H1 (cell line): ENCODE results near the gene SLC6A3. TPM values are rescaled to one million over a fixed set of nuclear protein-coding genes. Genes with fewer than 3 reads are reported as not detected.
A peak's percentile ranks its signal among the peaks of the same experiment; 100 is the strongest.

Experiments
- CTCF ChIA-PET: fragments of 300-600 bp; sonication (Branson Sonifier 250); formaldehyde crosslinking; loops from one replicate; lab custom pipeline; 2021; ENCODE audit not compliant: partially characterized antibody; lab: Charles Lee
- POLR2A ChIA-PET: fragments of 300-600 bp; sonication (Branson Sonifier 250); formaldehyde crosslinking; loops from one replicate; lab custom pipeline; 2021; ENCODE audit warnings: inconsistent platforms; ENCODE audit not compliant: partially characterized antibody; lab: Charles Lee
- DNase-seq, 2 experiments: peaks; one replicate each; pipeline versions ENCODE4 v3.0.0 to v3.0.0-alpha.2; 2010 to 2022; ENCODE audit warnings: low spot score in 2 of 2, low read depth in 1 of 2, mixed read lengths in 1 of 2
- FAIRE-seq: peaks from 2 replicates; lab custom pipeline; 2011; peaks lifted over from hg19 to GRCh38; lab: Jason Lieb, UNC
- H2AFZ ChIP-seq: 2 replicates; pipeline ENCODE4 v1.8.1; 2012; ENCODE audit warnings: low read length, inconsistent platforms
- H2AK5ac ChIP-seq: 2 replicates; pipeline ENCODE4 v1.6.1; 2013; ENCODE audit warnings: low read depth, low read length
- H2BK120ac ChIP-seq: replicated peaks from 2 replicates; pipeline ENCODE3; 2013; ENCODE audit warnings: low read depth, low read length, inconsistent platforms
- H2BK12ac ChIP-seq: 2 replicates; pipeline ENCODE4 v1.6.1; 2013; ENCODE audit warnings: low read depth, low read length
- H2BK15ac ChIP-seq: 2 replicates; pipeline ENCODE4 v1.6.1; 2013; ENCODE audit warnings: low read length
- H2BK20ac ChIP-seq: 2 replicates; pipeline ENCODE4 v1.6.1; 2013; ENCODE audit warnings: low read length
- H2BK5ac ChIP-seq: 2 replicates; pipeline ENCODE4 v1.6.1; 2013; ENCODE audit warnings: low read depth, low read length
- H3K14ac ChIP-seq: 2 replicates; pipeline ENCODE4 v1.6.1; 2013; ENCODE audit warnings: inconsistent platforms; ENCODE audit not compliant: insufficient read length
- H3K18ac ChIP-seq: 2 replicates; pipeline ENCODE4 v1.6.1; 2013; ENCODE audit warnings: low read length; ENCODE audit errors: extremely low read depth
- H3K23ac ChIP-seq: 2 replicates; pipeline ENCODE4 v1.6.1; 2013; ENCODE audit warnings: inconsistent platforms; ENCODE audit not compliant: insufficient read length
- H3K23me2 ChIP-seq: 2 replicates; pipeline ENCODE4 v1.6.1; 2013; ENCODE audit warnings: low read depth, low read length
- H3K27ac ChIP-seq: 2 replicates; pipeline ENCODE4 v1.6.1; 2011; ENCODE audit warnings: low read depth, low read length, inconsistent platforms
- H3K27me3 ChIP-seq, 4 experiments: replicated peaks in 1 of 4; 1 replicate in 1 of 4; 2 replicates in 3 of 4; pipeline versions ENCODE4 v1.6.1 to v1.8.1; 2011 to 2013; ENCODE audit warnings: low read length in 3 of 4, mild to moderate bottlenecking in 3 of 4, inconsistent platforms in 2 of 4, mixed read lengths in 2 of 4, moderate library complexity in 1 of 4; ENCODE audit not compliant: control insufficient read depth in 3 of 4, insufficient read depth in 3 of 4; ENCODE audit errors: extremely low read depth in 1 of 4
- H3K36me3 ChIP-seq, 4 experiments: 2 replicates each; pipeline versions ENCODE4 v1.6.1 to v1.8.1; 2011 to 2013; ENCODE audit warnings: mild to moderate bottlenecking in 4 of 4, low read length in 3 of 4, moderate library complexity in 2 of 4, control low read depth in 1 of 4, inconsistent platforms in 1 of 4; ENCODE audit not compliant: insufficient read depth in 4 of 4, control insufficient read depth in 2 of 4
- H3K4ac ChIP-seq: replicated peaks from 2 replicates; pipeline ENCODE3; 2013; ENCODE audit warnings: low read length, low read depth, mixed read lengths, inconsistent platforms; ENCODE audit not compliant: insufficient read length
- H3K4me1 ChIP-seq, 4 experiments: replicated peaks in 1 of 4; 1 replicate in 1 of 4; 2 replicates in 3 of 4; pipeline versions ENCODE4 v1.6.1 to v1.8.1; 2011 to 2013; ENCODE audit warnings: low read length in 3 of 4, inconsistent platforms in 2 of 4, mixed read lengths in 1 of 4; ENCODE audit not compliant: insufficient read depth in 4 of 4, control insufficient read depth in 3 of 4
- H3K4me2 ChIP-seq, 2 experiments: 2 replicates each; pipeline versions ENCODE4 v1.6.1 to v1.8.1; 2011 to 2013; ENCODE audit warnings: low read depth in 2 of 2, low read length in 2 of 2, control low read depth in 1 of 2, inconsistent platforms in 1 of 2, mild to moderate bottlenecking in 1 of 2; ENCODE audit not compliant: insufficient read depth in 1 of 2
- H3K4me3 ChIP-seq, 4 experiments: fragments of 200-600, 300-600 bp in 1 of 4; sonication (generic), shearing (Covaris generic), sonication (Bioruptor Twin) in 1 of 4; 2 replicates each; pipeline versions ENCODE4 v1.5.1 to v1.8.1; 2011 to 2016; ENCODE audit warnings: low read length in 4 of 4, low read depth in 3 of 4, control low read depth in 2 of 4, inconsistent platforms in 2 of 4, mild to moderate bottlenecking in 2 of 4, mixed read lengths in 1 of 4, moderate library complexity in 1 of 4; ENCODE audit not compliant: insufficient read depth in 2 of 4; ENCODE audit errors: extremely low read depth in 1 of 4
- H3K56ac ChIP-seq: replicated peaks from 2 replicates; pipeline ENCODE3; 2013; ENCODE audit warnings: low read depth, mild to moderate bottlenecking, mixed read lengths, low read length, inconsistent platforms; ENCODE audit not compliant: insufficient read length
- H3K79me1 ChIP-seq: 2 replicates; pipeline ENCODE4 v1.6.1; 2013; ENCODE audit warnings: low read depth, low read length, control low read depth
- H3K79me2 ChIP-seq, 2 experiments: 2 replicates each; pipeline versions ENCODE4 v1.6.1 to v1.8.1; 2012 to 2013; ENCODE audit warnings: low read length in 2 of 2, mild to moderate bottlenecking in 2 of 2, inconsistent platforms in 1 of 2; ENCODE audit not compliant: insufficient read depth in 2 of 2, control insufficient read depth in 1 of 2
- H3K9ac ChIP-seq, 4 experiments: replicated peaks in 1 of 4; 1 replicate in 1 of 4; 2 replicates in 3 of 4; pipeline versions ENCODE4 v1.6.1 to v1.8.1; 2011 to 2013; ENCODE audit warnings: low read depth in 3 of 4, low read length in 3 of 4, control low read depth in 2 of 4, mild to moderate bottlenecking in 2 of 4, moderate library complexity in 2 of 4, inconsistent platforms in 1 of 4; ENCODE audit errors: extremely low read depth in 1 of 4
- H3K9me3 ChIP-seq, 2 experiments: 2 replicates each; pipeline versions ENCODE4 v1.6.1 to v1.8.1; 2012 to 2013; ENCODE audit warnings: mild to moderate bottlenecking in 2 of 2, moderate library complexity in 2 of 2, control low read depth in 1 of 2, inconsistent platforms in 1 of 2, low read depth in 1 of 2, low read length in 1 of 2, mixed read lengths in 1 of 2; ENCODE audit not compliant: insufficient read depth in 2 of 2
- H4K20me1 ChIP-seq, 2 experiments: replicated peaks in 1 of 2; 2 replicates each; pipeline versions ENCODE3 to v1.8.1; 2011 to 2013; ENCODE audit warnings: inconsistent platforms in 2 of 2, low read length in 2 of 2, mild to moderate bottlenecking in 1 of 2; ENCODE audit not compliant: insufficient read depth in 2 of 2, control insufficient read depth in 1 of 2
- H4K5ac ChIP-seq: 2 replicates; pipeline ENCODE4 v1.6.1; 2013; ENCODE audit warnings: low read length, low read depth, mixed read lengths, inconsistent platforms; ENCODE audit not compliant: insufficient read length
- H4K8ac ChIP-seq: 2 replicates; pipeline ENCODE4 v1.8.0; 2013; ENCODE audit warnings: mild to moderate bottlenecking, moderate library complexity, low read length, inconsistent platforms; ENCODE audit not compliant: insufficient read depth; ENCODE audit errors: extremely low read depth
- H4K91ac ChIP-seq: replicated peaks from 2 replicates; pipeline ENCODE3; 2013; ENCODE audit warnings: low read length, mixed read lengths, inconsistent platforms; ENCODE audit not compliant: insufficient read length
- EZH2 ChIP-seq: fragments of 200-600 bp; sonication (generic); IDR thresholded peaks from 2 replicates; pipeline ENCODE4 v1.7.1; 2012; ENCODE audit warnings: low read depth, mild to moderate bottlenecking, moderate library complexity, low read length, inconsistent platforms; ENCODE audit not compliant: severe bottlenecking
- SIX5 ChIP-seq: IDR thresholded peaks from 2 replicates; pipeline ENCODE4 v1.6.1; 2011; ENCODE audit warnings: mild to moderate bottlenecking, low read depth, low read length
- TAF7 ChIP-seq: optimal IDR thresholded peaks from 2 replicates; pipeline ENCODE3; 2011; ENCODE audit warnings: low read depth, mild to moderate bottlenecking, inconsistent platforms, low read length, moderate library complexity, borderline replicate concordance
- WGBS, 2 experiments: shearing (Covaris generic) in 1 of 2; methylation state at CpG; one replicate each; pipeline versions ENCODE4 v1.1.6 to v1.1.7; 2013 to 2015; ENCODE audit warnings: low lambda C conversion rate in 2 of 2, mixed read lengths in 2 of 2, inconsistent platforms in 1 of 2, low coverage in 1 of 2, missing lambda C conversion rate in 1 of 2; ENCODE audit not compliant: insufficient replicate concordance in 2 of 2, insufficient coverage in 1 of 2, insufficient read length in 1 of 2; ENCODE audit errors: extremely low coverage in 1 of 2, missing lambda C conversion rate in 1 of 2; 5-methylcytosine and 5-hydroxymethylcytosine counted together
- polyA plus RNA-seq, 7 experiments: library from polyadenylated mRNA; depleted of rRNA in 3 of 7; stranded (reverse) in 5 of 7; unstranded in 2 of 7; fragments of >200 nt in 5 of 7; fragments of 200-250 nt in 2 of 7; gene quantifications; 1 replicate in 5 of 7; 2 replicates in 1 of 7; 4 replicates in 1 of 7; pipeline versions ENCODE4 v1.2.1 to v1.2.3, GENCODE V29; 2011 to 2013; ENCODE audit warnings: missing spikeins in 2 of 7, mixed read lengths in 2 of 7
- total RNA-seq: library from RNA; stranded (reverse); fragmentation: NEBNext Ultra II Directional; extraction: Animal tissue kit (Norgen Biotek cat#: 25700); gene quantifications from 2 replicates; pipeline ENCODE4 v1.2.1, GENCODE V29; 2021

SLC6A3 gene
- total and polyA plus RNA-seq, 2 of the 8 experiments (the other 6 are each of a cell fraction or from before 2014, with no cell fraction given): 0.48 to 0.91 TPM

GRCh38 chr5:1489754-1490153 lies 44.5 kb upstream of the SLC6A3 start:
- H3K14ac ChIP-seq: no peak overlapping the region
- H3K79me2 ChIP-seq: peaks cover 0 to 4% of the 10 kb centered on the region in 2 experiments; a peak in 1 of 4 replicates
- FAIRE-seq (no peak), DNase-seq (no peak)
- no peak overlapping the region for H3K18ac ChIP-seq
- no peak overlapping the region for H2AFZ ChIP-seq
- H3K79me1 ChIP-seq: peaks cover 20% of the 10 kb centered on the region; the same call in 1 of the 2 replicates
- no peak overlapping the region for H2BK12ac ChIP-seq
- H3K27ac ChIP-seq: no peak overlapping the region
- H3K9me3 ChIP-seq: no peaks in the 10 kb centered on the region
- H3K4me1 ChIP-seq: no peaks in the 10 kb centered on the region
- no peak overlapping the region for H2AK5ac ChIP-seq
- ChIA-PET POLR2A (interaction anchor here (1.4 to 2.0 kb wide), 2 partner anchors 15 to 23 kb away, joined by 3 to 5 read pairs; no protein-coding TSS in a partner anchor), CTCF (interaction anchor here (0.7 to 4.5 kb wide), 8 partner anchors 8 to 163 kb away, joined by 3 to 32 read pairs (median 4); no protein-coding TSS in a partner anchor)
- H3K56ac ChIP-seq: no peak overlapping the region
- no peak overlapping the region for H3K4me3 ChIP-seq
- no peak overlapping the region for H2BK15ac ChIP-seq
- H2BK120ac ChIP-seq: no peak overlapping the region
- no peak overlapping the region for H2BK5ac ChIP-seq
- no peak overlapping the region for H3K23ac ChIP-seq
- TF ChIP-seq TAF7: no peak
- TF ChIP-seq EZH2: no peak
- no peak for TF ChIP-seq SIX5
- H3K36me3 ChIP-seq: peaks cover 37 to 91% (median 74%) of the 10 kb centered on the region in 4 experiments
- H2BK20ac ChIP-seq: no peak overlapping the region
- peak overlapping the region; percentile 36; the same call in 1 of the 2 replicates for H4K8ac ChIP-seq
- no peak overlapping the region for H4K5ac ChIP-seq
- no peak overlapping the region for H3K4ac ChIP-seq
- no peaks in the 10 kb centered on the region for H3K23me2 ChIP-seq
- no peak overlapping the region for H3K4me2 ChIP-seq
- H3K27me3 ChIP-seq: no peaks in the 10 kb centered on the region
- H4K20me1 ChIP-seq: peaks cover 12 to 31% of the 10 kb centered on the region in 2 experiments
- no peak overlapping the region for H4K91ac ChIP-seq
- 90% methylated on average over 17 of the region's 18 CpGs; no CpG with 5 or more reads in 1 of the 2 experiments for WGBS, 2 experiments
- H3K9ac ChIP-seq: no peak overlapping the region
